ENCODE results near the gene MMP14. TPM values are rescaled to one million over a fixed set of nuclear protein-coding genes. Genes with fewer than 3 reads are reported as not detected.
A peak's percentile ranks its signal among the peaks of the same experiment; 100 is the strongest.

The MMP14 gene
- total and polyA plus RNA-seq, 2 of the 13 experiments (the other 11 are each of a cell fraction or from before 2014, with no cell fraction given): 5.2 to 9.8 TPM

DNA sequence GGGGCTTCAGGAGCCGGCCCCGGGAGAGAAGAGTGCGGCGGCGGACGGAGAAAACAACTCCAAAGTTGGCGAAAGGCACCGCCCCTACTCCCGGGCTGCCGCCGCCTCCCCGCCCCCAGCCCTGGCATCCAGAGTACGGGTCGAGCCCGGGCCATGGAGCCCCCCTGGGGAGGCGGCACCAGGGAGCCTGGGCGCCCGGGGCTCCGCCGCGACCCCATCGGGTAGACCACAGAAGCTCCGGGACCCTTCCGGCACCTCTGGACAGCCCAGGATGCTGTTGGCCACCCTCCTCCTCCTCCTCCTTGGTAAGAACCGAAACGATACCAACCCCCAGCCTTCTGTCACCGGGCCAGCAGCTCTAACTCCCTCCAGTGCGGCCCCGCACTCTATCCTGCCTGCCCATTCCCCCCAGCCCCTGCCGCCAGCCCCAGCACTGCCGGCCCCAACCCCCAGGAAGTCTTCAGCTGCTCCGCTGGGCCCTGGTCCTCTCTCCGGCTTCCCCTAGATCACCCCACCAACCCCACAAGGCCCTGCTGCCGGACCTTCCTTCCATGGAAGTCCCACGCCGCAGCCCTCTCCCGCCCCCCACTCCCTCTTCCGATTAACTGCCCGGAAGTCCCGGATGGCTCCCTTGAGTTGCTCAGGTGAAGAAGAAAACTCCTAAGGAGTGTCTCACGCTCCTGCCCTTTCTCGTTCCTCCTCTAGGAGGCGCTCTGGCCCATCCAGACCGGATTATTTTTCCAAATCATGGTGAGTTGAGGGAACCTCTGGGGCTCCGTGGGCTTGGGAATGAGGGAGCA is 35.8 kb downstream of the MMP14 start (continued):
- TF ChIP-seq, protein P1, sequence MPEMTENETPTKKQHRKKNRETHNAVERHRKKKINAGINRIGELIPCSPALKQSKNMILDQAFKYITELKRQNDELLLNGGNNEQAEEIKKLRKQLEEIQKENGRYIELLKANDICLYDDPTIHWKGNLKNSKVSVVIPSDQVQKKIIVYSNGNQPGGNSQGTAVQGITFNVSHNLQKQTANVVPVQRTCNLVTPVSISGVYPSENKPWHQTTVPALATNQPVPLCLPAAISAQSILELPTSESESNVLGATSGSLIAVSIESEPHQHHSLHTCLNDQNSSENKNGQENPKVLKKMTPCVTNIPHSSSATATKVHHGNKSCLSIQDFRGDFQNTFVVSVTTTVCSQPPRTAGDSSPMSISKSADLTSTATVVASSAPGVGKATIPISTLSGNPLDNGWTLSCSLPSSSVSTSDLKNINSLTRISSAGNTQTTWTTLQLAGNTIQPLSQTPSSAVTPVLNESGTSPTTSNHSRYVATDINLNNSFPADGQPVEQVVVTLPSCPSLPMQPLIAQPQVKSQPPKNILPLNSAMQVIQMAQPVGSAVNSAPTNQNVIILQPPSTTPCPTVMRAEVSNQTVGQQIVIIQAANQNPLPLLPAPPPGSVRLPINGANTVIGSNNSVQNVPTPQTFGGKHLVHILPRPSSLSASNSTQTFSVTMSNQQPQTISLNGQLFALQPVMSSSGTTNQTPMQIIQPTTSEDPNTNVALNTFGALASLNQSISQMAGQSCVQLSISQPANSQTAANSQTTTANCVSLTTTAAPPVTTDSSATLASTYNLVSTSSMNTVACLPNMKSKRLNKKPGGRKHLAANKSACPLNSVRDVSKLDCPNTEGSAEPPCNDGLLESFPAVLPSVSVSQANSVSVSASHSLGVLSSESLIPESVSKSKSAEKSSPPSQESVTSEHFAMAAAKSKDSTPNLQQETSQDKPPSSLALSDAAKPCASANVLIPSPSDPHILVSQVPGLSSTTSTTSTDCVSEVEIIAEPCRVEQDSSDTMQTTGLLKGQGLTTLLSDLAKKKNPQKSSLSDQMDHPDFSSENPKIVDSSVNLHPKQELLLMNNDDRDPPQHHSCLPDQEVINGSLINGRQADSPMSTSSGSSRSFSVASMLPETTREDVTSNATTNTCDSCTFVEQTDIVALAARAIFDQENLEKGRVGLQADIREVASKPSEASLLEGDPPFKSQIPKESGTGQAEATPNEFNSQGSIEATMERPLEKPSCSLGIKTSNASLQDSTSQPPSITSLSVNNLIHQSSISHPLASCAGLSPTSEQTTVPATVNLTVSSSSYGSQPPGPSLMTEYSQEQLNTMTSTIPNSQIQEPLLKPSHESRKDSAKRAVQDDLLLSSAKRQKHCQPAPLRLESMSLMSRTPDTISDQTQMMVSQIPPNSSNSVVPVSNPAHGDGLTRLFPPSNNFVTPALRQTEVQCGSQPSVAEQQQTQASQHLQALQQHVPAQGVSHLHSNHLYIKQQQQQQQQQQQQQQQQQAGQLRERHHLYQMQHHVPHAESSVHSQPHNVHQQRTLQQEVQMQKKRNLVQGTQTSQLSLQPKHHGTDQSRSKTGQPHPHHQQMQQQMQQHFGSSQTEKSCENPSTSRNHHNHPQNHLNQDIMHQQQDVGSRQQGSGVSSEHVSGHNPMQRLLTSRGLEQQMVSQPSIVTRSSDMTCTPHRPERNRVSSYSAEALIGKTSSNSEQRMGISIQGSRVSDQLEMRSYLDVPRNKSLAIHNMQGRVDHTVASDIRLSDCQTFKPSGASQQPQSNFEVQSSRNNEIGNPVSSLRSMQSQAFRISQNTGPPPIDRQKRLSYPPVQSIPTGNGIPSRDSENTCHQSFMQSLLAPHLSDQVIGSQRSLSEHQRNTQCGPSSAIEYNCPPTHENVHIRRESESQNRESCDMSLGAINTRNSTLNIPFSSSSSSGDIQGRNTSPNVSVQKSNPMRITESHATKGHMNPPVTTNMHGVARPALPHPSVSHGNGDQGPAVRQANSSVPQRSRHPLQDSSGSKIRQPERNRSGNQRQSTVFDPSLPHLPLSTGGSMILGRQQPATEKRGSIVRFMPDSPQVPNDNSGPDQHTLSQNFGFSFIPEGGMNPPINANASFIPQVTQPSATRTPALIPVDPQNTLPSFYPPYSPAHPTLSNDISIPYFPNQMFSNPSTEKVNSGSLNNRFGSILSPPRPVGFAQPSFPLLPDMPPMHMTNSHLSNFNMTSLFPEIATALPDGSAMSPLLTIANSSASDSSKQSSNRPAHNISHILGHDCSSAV (CRISPR knock-in tag; IDR thresholded peaks at IDR 0.05; ENCODE audit: borderline replicate concordance): no peak
- TF ChIP-seq, protein P2, sequence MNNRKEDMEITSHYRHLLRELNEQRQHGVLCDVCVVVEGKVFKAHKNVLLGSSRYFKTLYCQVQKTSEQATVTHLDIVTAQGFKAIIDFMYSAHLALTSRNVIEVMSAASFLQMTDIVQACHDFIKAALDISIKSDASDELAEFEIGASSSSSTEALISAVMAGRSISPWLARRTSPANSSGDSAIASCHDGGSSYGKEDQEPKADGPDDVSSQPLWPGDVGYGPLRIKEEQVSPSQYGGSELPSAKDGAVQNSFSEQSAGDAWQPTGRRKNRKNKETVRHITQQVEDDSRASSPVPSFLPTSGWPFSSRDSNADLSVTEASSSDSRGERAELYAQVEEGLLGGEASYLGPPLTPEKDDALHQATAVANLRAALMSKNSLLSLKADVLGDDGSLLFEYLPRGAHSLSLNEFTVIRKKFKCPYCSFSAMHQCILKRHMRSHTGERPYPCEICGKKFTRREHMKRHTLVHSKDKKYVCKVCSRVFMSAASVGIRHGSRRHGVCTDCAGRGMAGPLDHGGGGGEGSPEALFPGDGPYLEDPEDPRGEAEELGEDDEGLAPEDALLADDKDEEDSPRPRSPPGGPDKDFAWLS (CRISPR knock-in tag; IDR thresholded peaks at IDR 0.05; ENCODE audit: borderline replicate concordance): no peak
- TF ChIP-seq ZNF543 (CRISPR knock-in tag; IDR thresholded peaks at IDR 0.05) (peak; percentile 17; the same call in 1 of the 2 replicates), ZMYM2 (CRISPR knock-in tag; IDR thresholded peaks at IDR 0.05) (no peak), MED1 (CRISPR knock-in tag; IDR thresholded peaks at IDR 0.05) (peak; percentile 49; the same call in 1 of the 2 replicates), SIX1 (CRISPR knock-in tag; IDR thresholded peaks at IDR 0.05; ENCODE audit: borderline replicate concordance) (peak; percentile 37; the same call in 1 of the 2 replicates), SRSF9 (IDR thresholded peaks at IDR 0.05; ENCODE audit: borderline replicate concordance, insufficient read depth, low read depth, low read length, poor library complexity, severe bottlenecking) (no peak), PAF1 (CRISPR knock-in tag; IDR thresholded peaks at IDR 0.05) (no peak), ELF4 (CRISPR knock-in tag; IDR thresholded peaks at IDR 0.05; ENCODE audit: borderline replicate concordance) (no peak), RAD21 (CRISPR knock-in tag; IDR thresholded peaks at IDR 0.05) (peak; percentile 68), FLYWCH1 (CRISPR knock-in tag; IDR thresholded peaks at IDR 0.05) (0 out of 2 replicates have a peak, but pooled peaks have one; percentile 23), EZH2 (conservative IDR thresholded peaks at IDR 0.05; ENCODE audit: low read depth, low read length) (no peak), ZFP62 (CRISPR knock-in tag; IDR thresholded peaks at IDR 0.05) (no peak), SALL2 (CRISPR knock-in tag; IDR thresholded peaks at IDR 0.05) (no peak)
- TF ChIP-seq, protein P3, sequence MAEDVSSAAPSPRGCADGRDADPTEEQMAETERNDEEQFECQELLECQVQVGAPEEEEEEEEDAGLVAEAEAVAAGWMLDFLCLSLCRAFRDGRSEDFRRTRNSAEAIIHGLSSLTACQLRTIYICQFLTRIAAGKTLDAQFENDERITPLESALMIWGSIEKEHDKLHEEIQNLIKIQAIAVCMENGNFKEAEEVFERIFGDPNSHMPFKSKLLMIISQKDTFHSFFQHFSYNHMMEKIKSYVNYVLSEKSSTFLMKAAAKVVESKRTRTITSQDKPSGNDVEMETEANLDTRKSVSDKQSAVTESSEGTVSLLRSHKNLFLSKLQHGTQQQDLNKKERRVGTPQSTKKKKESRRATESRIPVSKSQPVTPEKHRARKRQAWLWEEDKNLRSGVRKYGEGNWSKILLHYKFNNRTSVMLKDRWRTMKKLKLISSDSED (CRISPR knock-in tag; IDR thresholded peaks at IDR 0.05): no peak
- TF ChIP-seq, protein P4, sequence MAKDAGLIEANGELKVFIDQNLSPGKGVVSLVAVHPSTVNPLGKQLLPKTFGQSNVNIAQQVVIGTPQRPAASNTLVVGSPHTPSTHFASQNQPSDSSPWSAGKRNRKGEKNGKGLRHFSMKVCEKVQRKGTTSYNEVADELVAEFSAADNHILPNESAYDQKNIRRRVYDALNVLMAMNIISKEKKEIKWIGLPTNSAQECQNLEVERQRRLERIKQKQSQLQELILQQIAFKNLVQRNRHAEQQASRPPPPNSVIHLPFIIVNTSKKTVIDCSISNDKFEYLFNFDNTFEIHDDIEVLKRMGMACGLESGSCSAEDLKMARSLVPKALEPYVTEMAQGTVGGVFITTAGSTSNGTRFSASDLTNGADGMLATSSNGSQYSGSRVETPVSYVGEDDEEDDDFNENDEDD (CRISPR knock-in tag; IDR thresholded peaks at IDR 0.05; ENCODE audit: borderline replicate concordance): no peak
